GM21526 (cell line): ENCODE results near the gene FAIM2.
"Not testable (repeated sequence)": the region's sequence is repeated elsewhere in the genome, so short reads cannot be mapped to it uniquely, and the experiment has no call there.

Source experiments
- ATAC-seq: cut with Tn5 transposase; IDR thresholded peaks from one replicate; pipeline ENCODE4 v1.9.1; 2021; ENCODE audit warnings: moderate library complexity; ENCODE audit not compliant: unreplicated experiment, low FRiP score

Gene FAIM2

DNA sequence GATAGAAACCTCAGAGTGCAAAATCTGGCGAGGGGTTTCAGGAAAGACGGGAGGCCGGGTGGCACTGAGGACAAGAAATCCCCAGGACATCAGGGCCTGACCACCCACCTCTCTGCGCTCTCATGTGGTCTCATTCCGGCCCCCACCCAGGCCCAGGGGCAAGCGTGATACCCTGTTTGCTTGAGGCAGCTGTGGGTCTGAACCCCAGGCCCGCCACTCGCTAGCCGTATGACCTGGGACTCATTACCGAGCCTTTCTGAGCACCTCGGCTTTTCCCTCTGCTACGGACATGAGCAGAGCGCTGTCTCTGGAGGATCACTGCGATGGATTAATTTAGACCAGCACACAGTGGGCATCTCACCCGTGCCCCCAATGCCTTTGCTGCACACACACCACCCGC lies 35.3 kb downstream of the FAIM2 start:
- no peak for ATAC-seq

DNA sequence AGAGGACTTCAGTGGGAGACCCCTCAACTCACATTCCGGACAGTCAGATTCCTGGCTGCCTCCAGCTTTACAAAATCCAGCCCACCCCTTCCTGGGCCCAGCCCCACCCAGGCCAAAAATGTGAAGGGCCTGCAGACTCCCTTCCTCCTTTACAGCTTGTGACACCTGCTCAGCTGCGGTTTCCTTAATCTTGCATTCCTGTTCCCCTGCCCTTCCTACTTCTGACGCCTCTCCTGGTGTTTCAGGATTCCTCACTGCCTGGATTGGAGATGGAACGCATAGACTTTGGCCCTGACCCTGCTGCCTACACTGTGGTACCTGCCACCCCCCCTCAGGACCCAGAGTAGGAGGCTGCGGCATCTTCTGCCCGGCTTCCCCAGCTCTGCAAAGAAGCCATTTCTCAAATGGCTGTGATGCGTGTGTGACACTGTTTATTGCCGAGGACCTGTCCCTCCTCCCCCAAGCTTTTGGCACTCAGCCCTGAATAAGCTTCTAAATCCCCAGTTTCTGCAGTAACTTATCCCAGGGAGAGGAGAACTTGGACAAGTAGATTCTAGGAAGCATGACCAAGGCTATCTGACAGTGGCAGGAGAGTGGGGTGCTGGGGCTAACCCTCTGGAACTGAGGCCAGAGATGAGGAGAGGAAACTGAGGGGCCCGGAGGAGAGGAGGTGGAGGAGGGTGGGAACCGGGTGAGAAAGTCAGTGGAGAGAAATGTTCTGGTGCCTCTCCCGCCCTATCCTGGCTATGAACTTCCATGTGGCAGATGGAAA lies 35.9 kb downstream of the FAIM2 start:
- ATAC-seq = no peak

DNA sequence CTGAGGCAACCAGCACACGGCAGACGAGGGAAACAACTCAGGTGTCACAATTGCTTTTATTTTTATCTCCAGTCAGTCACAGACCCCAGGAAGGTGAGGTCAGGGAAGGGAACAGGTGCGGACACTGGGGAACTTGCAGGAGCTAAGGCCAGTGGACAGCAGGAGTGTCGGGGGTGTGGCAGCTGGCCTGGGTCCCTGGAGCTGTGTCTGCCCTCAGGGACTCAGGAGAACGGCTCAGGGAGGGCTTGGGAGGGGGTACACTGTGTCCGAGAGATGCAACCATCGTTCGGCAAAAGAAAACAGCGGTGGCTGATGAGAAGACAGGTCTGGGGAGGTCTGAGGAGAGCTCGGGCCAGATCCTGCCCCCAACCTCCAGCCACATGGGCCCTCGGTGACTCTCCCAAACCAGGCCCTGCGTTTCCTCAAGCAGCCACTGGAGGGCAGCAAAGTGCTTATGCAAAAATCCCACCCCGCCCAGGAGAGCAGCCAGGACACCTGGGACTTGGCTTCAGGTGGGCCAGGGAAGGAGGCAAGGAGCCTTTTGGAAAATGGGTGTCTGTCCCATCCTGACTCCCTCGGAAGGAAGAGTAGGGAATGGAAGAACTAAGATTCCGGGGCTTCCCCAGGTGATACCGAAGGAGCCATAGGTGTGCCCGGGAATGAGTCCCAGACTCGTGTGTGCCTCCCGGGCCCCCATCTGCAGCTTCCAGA lies 36.7 kb downstream of the FAIM2 start:
- no peak for ATAC-seq

DNA sequence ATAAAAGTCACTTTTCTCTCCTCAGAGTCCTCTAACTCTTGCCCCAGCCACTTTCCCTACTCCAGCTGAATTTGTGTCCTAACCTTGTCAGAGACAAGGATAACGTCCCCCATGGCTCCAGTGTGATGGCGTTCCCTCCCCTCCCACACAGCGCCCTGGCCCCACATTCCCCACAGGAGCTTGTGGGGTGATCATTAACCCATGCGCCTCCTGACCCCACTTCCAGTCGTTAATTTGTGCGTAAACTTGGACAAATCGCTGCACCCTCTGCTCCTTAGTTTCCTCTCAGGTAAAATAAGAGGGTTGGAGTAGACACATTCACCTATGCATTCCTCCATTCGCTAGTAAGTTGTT lies 37.9 kb downstream of the FAIM2 start:
- no peak for ATAC-seq

- ATAC-seq = no peak
These were observed 38.5 kb downstream of the FAIM2 start for GRCh38 chr12:49865109-49865781.

- no peak for ATAC-seq
These were observed 39.0 kb downstream of the FAIM2 start for GRCh38 chr12:49864798-49865090.

- ATAC-seq = no peak
These were observed 39.5 kb downstream of the FAIM2 start for GRCh38 chr12:49863946-49864797.

- not testable (repeated sequence) for ATAC-seq
These were observed 42.8 kb downstream of the FAIM2 start for GRCh38 chr12:49860921-49861320.

DNA sequence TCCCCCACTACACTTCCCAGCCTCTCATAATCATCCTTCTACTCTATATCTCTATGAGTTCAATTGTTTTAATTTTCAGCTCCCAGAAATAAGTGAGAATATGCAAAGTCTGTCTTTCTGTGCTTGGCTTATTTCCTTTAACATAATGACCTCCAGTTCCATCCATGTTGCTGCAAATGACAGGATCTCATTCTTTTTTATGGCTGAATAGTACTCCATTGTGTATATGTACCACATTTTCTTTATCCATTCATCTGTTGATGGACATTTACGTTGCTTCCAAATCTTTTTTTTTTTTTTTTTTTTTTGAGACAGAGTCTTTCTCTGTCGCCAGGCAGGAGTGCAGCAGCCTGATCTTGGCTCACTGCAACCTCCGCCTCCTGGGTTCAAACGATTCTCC lies 47.8 kb downstream of the FAIM2 start:
- not testable (repeated sequence) for ATAC-seq

DNA sequence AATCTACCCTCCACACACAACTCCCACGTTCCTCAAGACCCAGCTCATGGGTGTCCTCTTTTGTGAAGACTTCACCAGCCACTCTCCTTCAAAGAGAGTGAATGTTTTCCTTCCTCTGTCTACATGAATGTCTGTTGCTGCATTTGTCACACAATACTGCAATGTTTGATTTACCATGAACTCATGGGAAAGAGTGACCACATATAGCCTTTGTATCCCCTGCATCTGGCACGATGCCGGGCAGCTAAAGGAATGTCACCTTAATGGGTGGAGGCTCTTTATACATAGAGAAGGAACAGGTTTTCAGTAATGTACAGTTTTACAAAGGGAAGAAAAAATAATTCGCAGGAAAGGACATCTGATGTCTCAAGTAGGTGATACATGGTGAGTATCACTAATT lies 48.7 kb downstream of the FAIM2 start:
- no peak for ATAC-seq

GRCh38 chr12:49853671-49854070 lies 50.0 kb downstream of the FAIM2 start:
- ATAC-seq = no peak

DNA sequence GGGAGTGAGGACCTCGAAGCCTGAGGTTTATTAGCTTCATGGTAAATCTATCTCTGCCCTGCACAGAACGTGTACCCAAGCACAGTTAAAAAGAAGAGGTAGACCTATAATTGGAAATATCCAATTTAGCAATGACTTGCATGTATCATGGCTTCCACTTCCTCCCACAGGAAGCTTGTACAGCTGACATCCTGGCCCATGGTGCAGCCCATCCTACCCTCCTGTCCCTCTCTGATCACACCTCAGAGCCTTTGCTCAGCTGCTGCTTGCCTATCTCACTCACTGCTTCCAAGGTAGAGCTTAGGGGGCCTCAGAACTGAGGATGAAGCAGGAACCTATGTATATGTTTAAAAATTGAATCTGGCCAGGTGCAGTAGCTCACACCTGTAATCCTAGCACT lies 56.5 kb downstream of the FAIM2 start:
- ATAC-seq = no peak

DNA sequence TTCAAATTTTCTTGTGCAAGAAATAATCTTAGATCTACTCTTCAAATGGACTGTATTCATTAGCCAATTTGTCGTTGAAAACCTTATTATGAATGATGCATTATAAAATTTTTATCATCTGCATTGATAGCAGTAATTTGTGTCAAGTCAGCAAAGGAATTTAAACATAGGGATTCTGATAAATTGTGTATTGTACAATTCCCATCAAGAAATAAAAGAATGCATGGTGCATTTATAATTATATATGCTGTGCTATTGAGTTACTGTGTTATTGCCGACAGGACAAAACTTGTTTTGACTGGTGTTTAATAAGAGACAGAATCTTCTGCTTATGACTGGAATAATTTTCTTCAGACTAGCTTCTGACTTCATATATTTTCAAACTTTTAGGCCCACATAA lies 57.7 kb downstream of the FAIM2 start:
- ATAC-seq = no peak

GRCh38 chr12:49843876-49844437 lies 59.7 kb downstream of the FAIM2 start:
- no peak for ATAC-seq

DNA sequence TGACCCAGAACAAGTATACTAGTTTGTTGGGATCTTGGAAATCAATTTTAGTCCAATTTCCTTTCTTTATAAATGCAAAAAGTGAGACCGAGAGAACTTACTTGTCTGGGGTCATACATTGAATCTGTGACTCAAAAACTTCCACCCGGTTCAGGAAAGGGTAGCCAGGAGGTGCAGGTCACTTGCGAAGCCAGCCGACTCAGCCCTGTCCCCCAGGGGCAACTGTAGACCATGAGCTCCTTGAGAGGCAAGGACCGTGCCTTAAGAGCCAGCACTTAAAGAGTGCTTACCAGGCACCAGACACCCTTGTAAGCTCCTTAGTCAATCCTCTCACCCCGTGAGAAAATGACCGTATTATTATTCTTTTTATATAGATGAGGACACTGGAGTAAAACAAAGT lies 60.3 kb downstream of the FAIM2 start:
- ATAC-seq = no peak

DNA sequence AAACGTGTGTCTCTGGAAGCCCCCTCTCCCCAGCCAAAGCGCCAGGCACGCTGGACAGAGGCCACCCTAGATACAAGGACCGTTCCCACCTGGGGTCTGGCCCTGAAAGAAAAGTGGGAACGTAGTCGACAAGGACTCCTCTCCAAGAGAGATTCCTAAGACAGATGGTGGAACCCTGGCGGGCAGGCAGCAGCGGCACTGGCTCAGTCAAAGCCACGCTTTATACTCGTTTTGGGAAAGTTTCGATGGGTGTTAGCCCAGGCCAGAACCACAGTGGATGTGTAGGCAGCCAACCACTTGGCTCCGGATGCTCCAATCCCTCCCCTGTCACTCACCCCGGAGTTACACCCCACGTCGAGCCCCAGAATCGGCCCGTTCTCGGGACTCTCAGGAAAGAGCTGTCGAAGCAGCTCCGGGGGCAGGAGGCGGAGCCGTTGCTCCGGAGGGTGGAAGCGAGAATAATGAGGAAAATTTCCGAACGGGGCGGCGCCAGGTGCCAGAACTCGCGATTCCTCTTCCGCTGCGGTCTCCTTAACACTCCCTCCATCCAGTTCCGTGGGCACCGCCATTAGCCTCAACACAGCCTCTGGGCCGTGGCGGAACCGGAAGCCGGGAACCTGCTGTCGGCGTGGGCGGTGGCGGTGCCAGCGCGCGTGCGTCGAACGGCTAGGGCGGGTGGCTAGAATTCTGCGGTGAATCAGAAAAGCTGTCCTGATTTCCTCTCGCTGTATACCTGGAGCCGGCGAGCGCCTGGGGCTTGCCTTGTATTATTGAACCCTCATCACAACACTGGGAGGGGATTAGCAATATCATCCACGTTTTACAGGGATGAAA lies 61.0 kb downstream of the FAIM2 start, which contains the start of gene BCDIN3D:
BCDIN3D (minus strand) TSS at position 588 of the 834 bp plus-strand sequence; CDS start at position 569, 19 bp downstream.
- ATAC-seq = peak; percentile 80

GRCh38 chr12:49838973-49839633 lies 64.6 kb downstream of the FAIM2 start:
- ATAC-seq = no peak

DNA sequence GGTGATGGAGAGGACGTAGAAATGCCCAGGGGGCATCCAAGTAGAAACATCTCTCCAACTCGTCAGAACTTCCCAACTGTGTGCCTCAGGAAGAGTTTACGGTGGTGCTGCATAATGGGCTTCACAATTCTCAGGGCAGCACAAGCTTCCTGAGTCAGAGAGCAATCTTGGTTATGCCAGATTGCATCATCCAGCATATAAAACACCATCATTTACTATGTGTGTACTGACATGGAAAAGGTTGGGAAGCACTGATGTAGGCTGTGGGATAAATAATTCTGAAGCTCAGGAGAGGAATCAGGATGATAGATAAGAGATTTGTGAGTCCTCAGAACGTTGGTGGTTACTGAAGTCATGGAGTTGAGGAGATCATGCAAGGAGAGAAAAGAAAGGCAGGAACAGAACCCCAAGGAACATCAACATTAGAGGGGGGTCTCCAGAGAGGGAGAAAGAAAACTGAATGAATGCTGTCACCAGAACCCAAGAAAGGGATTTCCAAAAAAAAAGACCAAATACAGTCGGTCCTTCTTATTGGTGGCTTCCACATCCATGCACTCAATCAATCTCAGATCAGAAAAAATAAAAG lies 70.8 kb downstream of the FAIM2 start:
- no peak for ATAC-seq

DNA sequence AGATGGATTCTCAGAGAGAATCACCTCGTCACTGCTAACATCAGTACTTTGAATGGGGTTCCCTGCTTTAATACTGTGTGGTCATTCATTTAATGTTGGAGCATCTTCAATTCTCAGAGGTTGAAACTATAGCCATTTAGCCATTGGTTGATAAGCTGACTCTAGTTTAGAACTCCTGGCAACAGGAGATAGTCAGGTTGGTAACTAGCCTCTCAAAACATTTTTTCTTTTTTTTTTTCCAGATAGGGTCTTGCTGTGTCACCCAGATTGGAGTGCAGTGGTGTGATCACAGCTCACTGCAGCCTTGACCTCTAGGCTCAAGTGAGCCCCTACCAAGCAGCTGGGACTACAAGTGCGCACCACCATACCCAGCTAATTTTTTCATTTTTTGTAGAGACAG lies 72.0 kb downstream of the FAIM2 start:
- ATAC-seq = no peak
